ENCODE data around the gene SPDYE16.
A peak's percentile ranks its signal among the peaks of the same experiment; 100 is the strongest.
"Not testable (repeated sequence)": the region's sequence is repeated elsewhere in the genome, so short reads cannot be mapped to it uniquely, and the experiment has no call there.

The SPDYE16 gene

GRCh38 chr7:76513817-76514799 is 29.0 kb downstream of the SPDYE16 start:
- Histone ChIP-seq H4K91ac (ENCODE audit: low read length) (no peak overlapping the region), H3K4ac (ENCODE audit: low read depth in 1 of 2, low read length in 2 of 2) (no peak overlapping the region), H3K79me1 (replicated peaks; ENCODE audit: low read length, poor library complexity, severe bottlenecking) (no peaks in the 10 kb centered on the region), H2AFZ (ENCODE audit: low read depth, low read length) (no peak overlapping the region), H3K4me2 (ENCODE audit: low read length, poor library complexity, severe bottlenecking) (no peak overlapping the region), H3K27me3 (ENCODE audit: control insufficient read depth in 1 of 2, insufficient read depth in 1 of 2, low read length in 2 of 2) (peaks cover 0 to 4% of the 10 kb centered on the region in 2 experiments), H2BK12ac (ENCODE audit: low read length in 2 of 2) (no peak overlapping the region), H3K14ac (ENCODE audit: low read length in 2 of 2) (no peak overlapping the region), H4K8ac (ENCODE audit: low read length) (no peak overlapping the region), H3K4me3 (ENCODE audit: insufficient read depth in 1 of 2, low read depth in 1 of 2, low read length in 2 of 2) (no peak overlapping the region), H2BK5ac (ENCODE audit: low read depth, low read length, poor library complexity, severe bottlenecking) (no peak overlapping the region), H3K9me3 (ENCODE audit: control insufficient read depth, low read length) (no peaks in the 10 kb centered on the region), H3K4me1 (ENCODE audit: control insufficient read depth, insufficient read depth, low read depth, low read length) (peaks cover 22% of the 10 kb centered on the region), H2BK15ac (ENCODE audit: low read depth, poor library complexity, severe bottlenecking) (no peak overlapping the region), H3K36me3 (ENCODE audit: control insufficient read depth in 1 of 2, insufficient read depth in 2 of 2, low read depth in 1 of 2, low read length in 2 of 2) (no peaks in the 10 kb centered on the region), H3K27ac (ENCODE audit: low read length, poor library complexity, severe bottlenecking) (no peak overlapping the region), H2BK120ac (ENCODE audit: low read depth, low read length) (no peak overlapping the region), H3K18ac (ENCODE audit: low read depth in 1 of 2, low read length in 2 of 2) (no peak overlapping the region), H2AK5ac (ENCODE audit: low read length, severe bottlenecking) (no peak overlapping the region), H3K9ac (ENCODE audit: low read length) (no peak overlapping the region), H3K23ac (ENCODE audit: low read length in 2 of 2) (no peak overlapping the region)
- 91% methylated on average over 28 of the region's 29 CpGs for WGBS
- no peak for DNase-seq

DNA sequence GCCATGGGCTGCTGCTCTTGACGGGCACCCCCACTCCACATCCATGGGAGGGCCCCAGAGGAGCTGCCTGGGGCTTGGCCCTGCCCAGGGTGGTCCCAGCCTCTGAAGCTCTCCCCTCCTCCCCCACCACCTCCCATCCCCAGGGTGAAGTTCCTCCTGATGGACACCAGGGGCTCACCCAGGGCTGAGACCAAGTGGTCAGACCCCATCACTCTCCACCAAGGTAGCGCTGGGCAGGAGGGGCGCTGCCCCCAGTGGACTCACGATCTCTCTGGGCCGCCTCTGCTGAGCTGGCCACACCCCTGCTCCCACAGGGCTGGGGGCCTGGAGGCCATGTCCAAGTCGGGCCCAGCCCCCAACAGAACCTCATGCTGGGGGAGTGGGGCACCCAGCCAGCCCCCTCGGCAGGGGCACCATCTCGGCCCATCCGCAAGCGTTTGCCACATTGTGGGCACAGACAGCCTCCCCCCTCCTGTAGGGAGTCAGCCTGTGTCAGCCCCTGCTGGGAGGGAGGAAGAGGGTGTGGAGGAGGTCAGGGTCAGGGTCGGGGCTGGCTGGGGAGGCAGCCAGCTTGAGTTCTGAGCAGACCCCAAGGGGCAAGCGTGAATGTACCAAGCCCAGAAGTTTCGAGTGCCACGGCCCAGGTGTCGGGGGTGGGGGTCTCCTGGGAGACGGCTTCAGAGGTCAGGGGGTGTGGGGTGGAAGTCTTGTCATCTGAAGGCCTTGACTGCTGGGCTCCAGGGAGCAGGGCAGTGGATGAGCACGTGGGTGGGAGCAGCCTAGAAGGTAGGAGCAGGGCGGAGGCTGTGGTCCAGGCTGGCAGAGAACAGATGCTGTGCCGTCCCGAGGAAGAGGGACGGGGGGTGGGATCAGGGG is 29.9 kb downstream of the SPDYE16 start:
- Histone ChIP-seq H3K4ac (ENCODE audit: low read depth in 1 of 2, low read length in 2 of 2) (no peak overlapping the region), H3K23ac (ENCODE audit: low read length in 2 of 2) (no peak overlapping the region), H3K9me3 (ENCODE audit: control insufficient read depth, low read length) (no peaks in the 10 kb centered on the region), H2BK5ac (ENCODE audit: low read depth, low read length, poor library complexity, severe bottlenecking) (no peak overlapping the region), H3K79me1 (replicated peaks; ENCODE audit: low read length, poor library complexity, severe bottlenecking) (no peaks in the 10 kb centered on the region), H2AFZ (ENCODE audit: low read depth, low read length) (no peak overlapping the region), H3K4me3 (ENCODE audit: insufficient read depth in 1 of 2, low read depth in 1 of 2, low read length in 2 of 2) (no peak overlapping the region), H3K36me3 (ENCODE audit: control insufficient read depth in 1 of 2, insufficient read depth in 2 of 2, low read depth in 1 of 2, low read length in 2 of 2) (no peaks in the 10 kb centered on the region), H3K18ac (ENCODE audit: low read depth in 1 of 2, low read length in 2 of 2) (no peak overlapping the region), H3K27me3 (ENCODE audit: control insufficient read depth in 1 of 2, insufficient read depth in 1 of 2, low read length in 2 of 2) (peaks cover 0 to 4% of the 10 kb centered on the region in 2 experiments), H3K4me1 (ENCODE audit: control insufficient read depth, insufficient read depth, low read depth, low read length) (peaks cover 22% of the 10 kb centered on the region), H3K4me2 (ENCODE audit: low read length, poor library complexity, severe bottlenecking) (no peak overlapping the region), H2BK12ac (ENCODE audit: low read length in 2 of 2) (no peak overlapping the region), H3K27ac (ENCODE audit: low read length, poor library complexity, severe bottlenecking) (no peak overlapping the region), H4K8ac (ENCODE audit: low read length) (no peak overlapping the region), H2BK120ac (ENCODE audit: low read depth, low read length) (no peak overlapping the region), H4K91ac (ENCODE audit: low read length) (peak overlapping the region; percentile 37), H3K14ac (ENCODE audit: low read length in 2 of 2) (no peak overlapping the region), H2AK5ac (ENCODE audit: low read length, severe bottlenecking) (peak overlapping the region; percentile 16), H3K9ac (ENCODE audit: low read length) (peak overlapping the region; percentile 22), H2BK15ac (ENCODE audit: low read depth, poor library complexity, severe bottlenecking) (no peak overlapping the region)
- WGBS, result 77% methylated on average over 21 of the region's 21 CpGs
- DNase-seq, result peak; percentile 34

- no CpG with 5 or more reads among the region's 31 CpGs for WGBS
- not testable (repeated sequence) for H3K27me3 ChIP-seq (ENCODE audit: control insufficient read depth in 1 of 2, insufficient read depth in 1 of 2, low read length in 2 of 2); H2BK15ac ChIP-seq (ENCODE audit: low read depth, poor library complexity, severe bottlenecking); DNase-seq; H3K23ac ChIP-seq (ENCODE audit: low read length in 2 of 2); H2AFZ ChIP-seq (ENCODE audit: low read depth, low read length); H3K18ac ChIP-seq (ENCODE audit: low read depth in 1 of 2, low read length in 2 of 2); H3K9me3 ChIP-seq (ENCODE audit: control insufficient read depth, low read length); H2BK120ac ChIP-seq (ENCODE audit: low read depth, low read length); H2BK12ac ChIP-seq (ENCODE audit: low read length in 2 of 2); H3K79me1 ChIP-seq (replicated peaks; ENCODE audit: low read length, poor library complexity, severe bottlenecking); H2AK5ac ChIP-seq (ENCODE audit: low read length, severe bottlenecking); H2BK5ac ChIP-seq (ENCODE audit: low read depth, low read length, poor library complexity, severe bottlenecking); H4K91ac ChIP-seq (ENCODE audit: low read length); H3K27ac ChIP-seq (ENCODE audit: low read length, poor library complexity, severe bottlenecking); H3K9ac ChIP-seq (ENCODE audit: low read length); H3K4me2 ChIP-seq (ENCODE audit: low read length, poor library complexity, severe bottlenecking); H3K14ac ChIP-seq (ENCODE audit: low read length in 2 of 2); H3K36me3 ChIP-seq (ENCODE audit: control insufficient read depth in 1 of 2, insufficient read depth in 2 of 2, low read depth in 1 of 2, low read length in 2 of 2); H4K8ac ChIP-seq (ENCODE audit: low read length); H3K4ac ChIP-seq (ENCODE audit: low read depth in 1 of 2, low read length in 2 of 2); H3K4me3 ChIP-seq (ENCODE audit: insufficient read depth in 1 of 2, low read depth in 1 of 2, low read length in 2 of 2)
- peaks cover 22% of the 10 kb centered on the region for H3K4me1 ChIP-seq (ENCODE audit: control insufficient read depth, insufficient read depth, low read depth, low read length)
These were observed 30.9 kb downstream of the SPDYE16 start for GRCh38 chr7:76511911-76512885.
